GM19452 (cell line): Measurements from ENCODE around the gene OGFRL1.
A peak's percentile ranks its signal among the peaks of the same experiment; 100 is the strongest.

Experiments
- ATAC-seq: cut with Tn5 transposase; IDR thresholded peaks from one replicate; pipeline ENCODE4 v1.9.1; 2021; ENCODE audit not compliant: unreplicated experiment

Gene OGFRL1

DNA sequence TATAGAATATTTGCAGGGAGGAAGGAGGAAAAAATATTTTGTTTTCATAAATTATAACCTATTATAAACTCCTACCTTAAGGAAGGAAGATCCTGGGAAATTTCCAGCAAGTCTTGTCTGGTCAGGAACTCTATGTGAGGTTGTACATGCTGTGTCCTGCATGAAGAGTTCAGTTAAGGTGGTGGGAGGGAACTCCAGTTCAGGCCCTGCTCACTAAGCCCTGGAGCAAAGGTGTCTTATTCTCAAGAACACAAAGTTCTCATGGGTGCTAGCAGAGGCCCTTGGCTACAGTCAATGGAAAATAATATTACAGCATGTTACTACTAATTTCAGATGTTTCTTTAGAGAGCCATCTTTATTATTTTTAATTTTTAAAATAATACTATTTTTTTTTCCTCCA, 3.8 kb upstream of the OGFRL1 start:
- ATAC-seq, result no peak

DNA sequence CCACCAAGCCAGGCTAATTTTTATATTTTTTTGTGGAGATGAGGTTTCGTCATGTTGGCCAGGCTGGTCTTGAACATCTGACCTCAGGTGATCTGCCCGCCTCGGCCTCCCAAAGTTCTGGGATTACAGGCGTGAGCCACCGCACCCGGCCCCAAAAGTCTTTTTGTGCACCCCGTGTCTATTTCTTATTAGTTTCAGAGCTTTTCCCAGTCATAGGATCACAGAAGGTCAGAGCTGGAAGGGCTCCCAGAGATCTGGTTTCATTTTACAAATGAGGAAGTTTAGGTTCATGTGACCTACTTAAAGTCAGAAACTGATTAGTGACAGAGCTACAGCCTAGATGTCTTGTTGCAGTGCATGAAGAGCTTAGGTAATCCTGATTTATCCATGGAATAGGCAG, 1.6 kb upstream of the OGFRL1 start:
- ATAC-seq, result no peak

DNA sequence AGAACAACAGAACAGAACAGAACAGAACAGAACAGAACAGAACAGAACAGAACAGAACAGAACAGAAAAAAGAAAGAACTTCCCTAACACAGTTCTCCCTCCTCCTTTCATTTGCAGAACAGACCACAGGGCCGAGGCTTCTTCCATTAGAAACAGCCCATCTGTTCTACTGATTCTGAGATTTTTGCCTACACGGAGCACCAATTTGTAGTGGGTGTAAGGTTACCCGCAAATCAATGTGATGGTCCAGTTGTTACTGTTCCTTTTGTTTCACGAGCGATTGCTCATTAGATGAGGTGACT, 734 bp upstream of the OGFRL1 start:
- no peak for ATAC-seq

DNA sequence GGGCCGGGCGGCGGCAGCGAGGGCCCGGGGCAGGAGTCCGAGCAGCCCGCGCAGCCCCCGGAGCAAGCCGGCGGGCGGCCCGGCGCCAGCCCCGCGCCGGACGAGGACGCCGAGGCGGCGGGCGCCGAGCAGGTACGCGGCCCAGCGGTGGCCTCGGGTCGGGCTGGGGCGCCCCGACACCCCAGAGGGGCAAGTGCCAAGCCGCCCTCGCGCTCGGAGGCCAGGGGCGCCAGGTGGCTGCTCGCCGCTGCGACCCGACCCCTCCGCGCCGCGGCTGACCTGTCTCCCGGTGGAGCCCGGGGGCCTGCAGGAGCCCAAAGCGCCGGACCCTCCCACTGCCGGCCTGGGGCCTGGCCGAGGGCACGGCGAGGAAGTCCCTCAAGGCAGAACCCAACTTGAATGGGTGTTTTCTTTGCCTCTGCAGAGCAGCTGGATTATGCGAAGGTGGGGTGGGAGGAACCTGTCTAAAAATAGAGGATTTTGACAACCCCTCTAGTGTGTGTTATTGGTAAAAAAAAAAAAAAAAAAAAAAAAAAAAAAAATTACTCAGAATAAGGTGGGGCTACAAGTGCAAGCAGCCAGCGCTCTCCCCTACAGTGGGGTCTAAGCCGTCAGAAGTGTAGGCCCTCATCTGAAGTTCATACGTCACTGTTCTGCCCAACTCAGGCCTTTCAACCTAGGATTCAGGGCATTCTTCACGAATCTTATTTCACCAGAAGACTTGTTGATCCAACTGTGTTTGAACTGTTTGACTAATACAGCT, 609 bp downstream of the OGFRL1 start:
- peak; percentile 33 for ATAC-seq

DNA sequence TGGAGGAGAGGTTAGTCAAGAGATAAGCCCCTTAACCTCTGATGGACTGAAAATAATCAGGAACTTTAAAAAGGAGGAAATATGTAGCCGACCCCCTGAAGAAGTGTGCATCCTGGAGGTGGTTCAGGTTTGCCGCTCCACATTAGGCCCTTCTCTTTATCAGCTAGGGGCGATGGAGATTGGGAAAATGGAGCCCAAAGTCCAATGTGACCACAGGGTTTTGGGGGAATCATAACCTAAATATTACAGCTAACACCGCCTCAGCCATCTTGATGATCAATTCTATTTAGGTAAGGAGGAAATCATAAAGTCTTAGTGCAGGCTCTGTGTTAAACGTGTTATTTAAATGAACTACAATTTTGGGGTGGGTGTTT, 1.2 kb downstream of the OGFRL1 start:
- ATAC-seq, result no peak

DNA sequence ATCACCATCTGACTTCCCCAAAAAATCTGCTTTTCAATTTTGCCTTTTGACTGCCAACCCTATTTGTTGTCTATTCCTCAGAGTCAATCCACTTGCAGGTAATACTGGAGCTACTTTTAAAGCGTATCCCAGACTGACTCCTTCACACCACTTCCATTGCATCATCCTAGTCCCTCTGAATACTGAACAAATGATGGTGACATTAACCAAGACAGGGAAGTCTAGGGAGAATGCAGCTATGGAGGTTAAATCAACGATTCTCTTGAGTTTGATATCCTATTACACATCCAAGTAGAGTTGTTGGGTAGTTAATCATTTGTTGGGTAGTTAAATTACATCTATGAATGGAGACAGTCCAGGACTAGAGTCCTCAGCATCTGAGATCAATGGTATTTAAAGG, 2.0 kb downstream of the OGFRL1 start:
- ATAC-seq, result no peak

DNA sequence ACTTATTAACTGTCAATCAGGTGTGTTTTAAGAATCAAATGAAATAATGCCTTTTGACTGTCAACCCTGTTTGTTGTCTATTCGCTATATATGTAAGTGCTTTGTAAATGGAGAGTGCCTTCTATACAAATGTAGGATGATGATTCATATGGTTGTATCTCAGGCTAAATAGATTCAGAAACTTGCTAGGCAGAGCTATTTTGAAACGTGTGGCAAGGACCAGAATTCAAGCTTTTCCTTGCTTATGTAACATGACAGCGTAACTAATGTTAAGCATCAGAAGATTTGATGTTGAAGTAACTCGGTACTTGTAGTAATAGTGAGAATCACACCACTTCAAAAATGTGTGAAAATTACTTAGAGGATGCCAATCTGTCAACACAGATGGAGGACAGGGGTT, 3.4 kb downstream of the OGFRL1 start:
- ATAC-seq, result no peak

DNA sequence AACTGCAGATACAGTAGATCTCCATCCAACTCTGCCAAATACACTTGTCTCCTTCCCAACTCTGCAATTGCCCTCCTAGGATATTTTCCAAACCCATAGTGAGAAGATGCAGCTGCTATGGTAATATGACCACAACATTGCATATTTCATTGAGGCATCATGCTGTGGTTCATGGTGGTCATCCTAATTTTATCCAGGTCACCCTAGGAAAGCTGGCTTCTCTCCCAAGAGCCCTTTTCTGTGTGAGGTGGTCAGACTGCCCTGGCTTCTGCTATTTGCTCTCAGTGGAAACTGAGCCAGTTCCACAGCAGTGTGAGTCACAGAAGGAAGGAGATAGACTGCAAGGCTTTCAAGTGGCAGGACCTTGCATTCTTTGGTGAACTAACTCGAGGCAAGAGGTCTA, 5.5 kb downstream of the OGFRL1 start:
- ATAC-seq, result no peak

DNA sequence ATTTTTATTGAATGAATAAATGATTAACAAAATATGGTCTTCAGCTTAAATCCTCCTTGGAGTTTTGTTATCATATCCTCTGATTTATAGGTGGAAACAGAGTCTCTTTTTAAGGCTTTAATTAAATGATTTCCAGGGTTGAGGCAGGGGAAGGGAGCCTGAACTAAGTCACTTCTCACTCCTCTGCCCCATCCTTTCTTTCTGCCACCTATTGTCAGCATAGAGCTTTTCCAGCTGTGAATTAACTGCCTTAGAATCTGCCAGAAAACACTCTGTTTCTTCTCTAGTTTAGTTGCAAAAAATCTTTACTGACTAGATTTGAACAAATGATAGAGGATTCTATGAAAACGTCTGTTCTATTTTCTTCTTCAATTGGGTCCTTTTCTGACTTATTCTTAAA, 9.8 kb downstream of the OGFRL1 start:
- no peak for ATAC-seq

DNA sequence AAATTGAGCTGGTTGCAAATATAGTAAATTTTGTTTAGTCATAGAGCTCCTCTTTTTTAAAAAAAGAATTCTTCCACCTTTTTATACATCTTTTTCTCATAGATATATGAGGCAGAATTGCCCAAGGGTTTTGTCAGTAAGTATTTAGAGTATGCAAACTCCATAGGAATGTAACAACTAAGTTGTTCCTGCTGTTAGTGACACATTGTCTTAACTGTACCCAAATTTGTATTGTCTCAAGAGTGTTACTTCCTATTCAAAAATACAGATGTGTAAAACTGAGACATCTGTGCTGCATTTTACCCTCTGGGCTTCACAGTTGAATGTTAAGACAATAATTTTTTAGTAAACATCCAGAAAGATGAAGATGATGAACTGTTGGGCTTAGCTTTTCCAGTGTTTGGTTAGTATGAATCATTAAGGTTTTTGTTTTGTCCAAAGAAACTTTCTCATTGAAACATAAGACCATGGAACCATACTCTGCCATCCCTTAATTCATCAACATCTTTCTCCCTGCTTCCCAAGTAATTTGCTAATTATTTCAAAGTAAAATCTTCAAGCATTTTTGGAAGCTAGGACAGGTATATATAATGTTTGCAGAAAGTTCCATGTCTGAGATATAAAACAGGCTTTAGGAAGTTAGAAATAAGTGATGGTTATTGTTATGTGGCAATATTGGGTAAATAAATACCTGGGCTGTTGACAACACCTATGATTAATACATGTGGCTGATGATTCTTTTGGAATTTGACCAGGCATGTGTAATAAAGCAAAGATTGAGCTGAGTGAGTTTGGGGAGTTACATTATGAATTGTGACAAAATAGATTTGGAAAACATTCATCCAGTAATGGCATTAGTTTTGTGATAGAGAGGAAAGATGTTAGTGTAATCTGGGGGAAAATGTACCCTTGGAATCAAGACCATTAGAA, 11.2 kb downstream of the OGFRL1 start:
- no peak for ATAC-seq

DNA sequence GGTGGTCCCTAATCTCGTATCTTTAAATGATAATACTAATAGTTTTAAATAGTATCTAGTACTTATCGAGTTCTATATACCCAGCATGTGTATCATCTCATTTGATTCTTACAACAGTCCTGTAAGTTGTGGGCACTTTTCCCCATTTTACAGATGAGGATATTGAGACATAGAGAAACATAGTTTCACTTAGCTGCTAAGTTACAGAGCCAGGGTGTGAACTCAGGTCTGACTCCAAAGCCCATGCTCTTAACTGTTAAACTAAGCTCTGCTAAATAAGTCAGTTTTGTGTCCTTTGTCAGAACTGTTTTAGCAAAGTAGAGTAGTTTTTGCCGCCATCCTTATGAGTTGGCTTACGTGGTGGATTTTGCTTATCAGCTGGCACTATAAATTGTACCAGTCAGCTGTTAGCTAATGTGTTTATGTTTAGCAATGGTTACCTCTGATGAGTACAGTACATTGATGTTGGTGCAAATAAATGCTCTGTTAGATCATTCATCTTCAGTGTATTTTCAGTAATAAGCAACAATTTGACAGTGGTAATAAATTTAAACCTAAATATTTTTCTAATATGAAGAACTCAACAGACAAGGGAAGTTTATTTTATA, 12.1 kb downstream of the OGFRL1 start:
- no peak for ATAC-seq

DNA sequence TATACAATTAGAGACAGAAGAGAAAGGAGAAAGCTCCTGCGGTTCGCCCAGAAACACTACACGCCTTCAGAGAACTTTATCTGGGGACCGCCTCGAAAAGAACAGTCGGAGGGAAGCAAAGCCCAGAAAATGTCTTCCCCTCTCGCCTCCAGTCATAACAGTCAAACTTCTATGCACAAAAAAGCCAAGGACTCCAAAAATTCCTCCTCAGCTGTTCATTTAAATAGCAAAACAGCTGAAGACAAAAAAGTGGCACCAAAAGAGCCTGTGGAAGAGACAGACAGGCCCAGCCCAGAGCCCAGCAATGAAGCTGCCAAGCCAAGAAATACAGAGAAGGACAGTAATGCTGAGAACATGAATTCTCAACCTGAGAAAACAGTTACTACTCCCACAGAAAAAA, 12.9 kb downstream of the OGFRL1 start:
- ATAC-seq, result no peak

DNA sequence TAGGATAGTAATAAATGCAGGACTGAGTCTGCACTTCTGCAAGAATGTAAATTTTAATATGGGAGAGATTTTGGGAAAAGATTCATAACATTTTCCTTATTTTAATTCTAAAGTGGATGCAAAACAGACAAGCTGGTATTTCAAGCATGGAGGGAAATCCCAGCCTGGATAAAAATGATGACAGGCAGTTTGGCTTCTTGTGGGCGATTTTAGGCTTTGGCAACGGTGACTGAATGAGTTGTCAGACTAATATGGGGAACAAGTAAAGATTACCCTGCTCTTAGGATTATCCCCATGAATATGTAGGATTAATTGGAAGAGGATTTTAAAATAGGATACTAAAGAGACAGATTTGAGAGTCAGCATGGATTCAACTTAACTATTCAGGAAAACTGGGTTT, 21.0 kb downstream of the OGFRL1 start:
- ATAC-seq, result no peak

DNA sequence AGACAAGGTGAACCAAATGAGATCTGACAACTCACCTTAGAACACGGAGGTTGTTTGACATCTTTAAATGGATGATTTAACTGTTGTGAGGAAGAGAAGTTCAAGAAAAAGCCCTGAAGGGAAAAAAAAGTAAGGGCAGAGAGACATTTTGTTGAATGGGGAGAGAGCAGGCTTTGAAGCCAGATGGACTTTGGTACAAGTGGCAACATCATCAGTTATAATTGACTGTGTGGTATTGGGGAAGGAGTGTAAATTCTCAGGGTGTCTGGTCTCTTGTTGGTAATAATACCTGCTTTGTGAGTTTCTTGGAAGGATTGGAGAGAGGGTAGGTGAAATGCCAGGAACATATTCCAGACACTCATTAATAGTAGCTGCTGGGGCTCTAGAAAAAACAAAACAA, 21.6 kb downstream of the OGFRL1 start:
- ATAC-seq, result no peak

DNA sequence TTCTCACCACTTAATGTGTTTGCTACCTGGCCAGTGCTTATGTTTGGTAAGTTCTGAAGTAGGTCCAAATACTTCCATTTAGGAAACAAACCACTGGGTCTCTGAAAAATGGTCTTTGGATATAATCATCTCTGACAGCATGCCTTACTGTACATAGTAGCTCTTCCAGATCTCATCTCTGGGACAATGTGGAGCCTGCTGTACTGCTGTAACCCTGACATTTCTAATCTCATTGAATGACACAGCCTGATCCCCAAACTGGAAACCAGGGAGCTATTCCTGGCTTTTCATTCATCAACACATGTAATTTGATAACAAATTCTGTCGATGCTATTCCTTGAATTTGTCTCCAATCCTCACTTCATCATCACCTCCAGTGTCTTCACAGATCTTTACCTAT, 23.5 kb downstream of the OGFRL1 start:
- ATAC-seq, result no peak

DNA sequence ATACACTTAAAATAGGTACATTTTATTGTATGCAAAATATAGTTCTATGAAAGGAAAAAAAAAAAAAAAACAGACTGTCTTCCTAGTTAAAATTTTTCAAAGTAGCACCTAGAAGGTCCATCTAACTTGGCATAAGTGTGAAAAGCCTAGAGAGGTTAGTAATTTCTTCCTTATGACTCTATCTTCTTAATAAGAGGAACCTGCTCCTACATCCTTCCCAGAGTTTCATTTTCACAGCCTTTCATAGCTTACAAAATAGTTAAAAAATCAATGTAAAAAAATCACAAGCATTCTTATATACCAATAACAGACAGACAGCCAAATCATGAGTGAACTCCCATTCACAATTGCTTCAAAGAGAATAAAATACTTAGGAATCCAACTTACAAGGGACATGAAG, 28.8 kb downstream of the OGFRL1 start:
- no peak for ATAC-seq

DNA sequence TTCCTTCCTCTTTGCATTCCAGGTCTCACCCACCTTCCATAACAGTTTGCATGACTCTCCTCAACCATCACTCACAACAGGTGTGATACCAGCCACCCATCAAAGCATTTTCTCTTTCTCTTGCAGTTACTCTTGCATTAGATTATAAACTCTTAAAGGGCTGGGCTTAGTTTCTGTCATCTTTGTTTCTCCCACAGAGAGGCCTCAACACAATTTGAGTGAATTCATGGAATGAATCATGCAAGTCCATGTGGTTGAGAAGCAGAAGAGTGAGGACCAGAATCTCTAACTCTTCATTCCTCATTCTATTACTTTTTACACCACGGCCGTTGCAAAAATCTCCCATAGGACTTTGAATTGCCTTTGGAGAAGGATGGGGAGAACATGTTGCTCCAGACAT, 31.4 kb downstream of the OGFRL1 start:
- ATAC-seq, result no peak

DNA sequence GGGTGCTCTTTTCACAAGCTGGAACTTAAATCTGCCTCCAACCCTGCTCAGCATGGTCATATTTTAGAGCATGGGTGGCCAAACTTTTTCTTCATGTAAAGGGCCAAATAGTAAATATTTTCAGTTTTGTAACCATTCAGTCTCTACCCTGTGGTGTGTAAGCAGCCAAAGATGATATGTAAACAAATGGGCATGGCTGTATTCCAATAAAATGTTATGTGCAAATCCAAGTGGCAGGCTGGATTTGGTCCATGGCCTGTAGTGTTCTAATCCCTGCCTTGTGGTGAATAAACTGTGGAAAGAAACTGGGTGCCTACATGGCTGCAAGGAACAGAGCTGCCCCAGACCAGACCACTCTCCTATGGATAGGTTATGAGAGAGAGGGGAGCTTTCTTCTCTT, 32.7 kb downstream of the OGFRL1 start:
- no peak for ATAC-seq

DNA sequence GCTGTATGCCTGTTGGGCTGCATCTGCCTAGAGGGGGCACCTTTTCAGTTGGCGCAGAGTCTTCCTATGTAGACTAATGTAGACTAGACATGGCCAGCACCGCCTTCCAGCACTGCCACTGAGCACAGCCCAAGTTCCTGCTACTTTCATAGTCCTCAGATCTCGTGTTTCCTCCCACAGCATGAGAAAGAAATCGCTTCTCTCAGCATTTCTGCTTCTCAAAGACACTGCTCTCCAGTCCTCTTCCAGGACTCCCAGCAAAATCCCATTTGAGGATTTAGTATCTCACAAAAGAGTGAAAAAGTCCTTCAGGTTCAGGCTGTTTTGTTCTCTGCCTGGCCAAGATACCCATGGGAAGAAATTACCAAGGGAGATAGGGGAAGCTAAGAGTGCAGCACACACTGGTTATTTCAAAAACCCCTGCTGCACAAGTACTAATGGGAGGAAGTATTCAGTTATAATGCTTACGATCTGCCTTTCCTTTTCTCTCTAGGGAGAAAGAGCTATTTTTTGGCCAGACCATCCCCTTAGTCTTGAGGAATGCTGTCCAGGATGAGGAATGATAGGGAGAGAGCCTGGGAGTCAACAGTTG, 35.7 kb downstream of the OGFRL1 start:
- ATAC-seq, result no peak

DNA sequence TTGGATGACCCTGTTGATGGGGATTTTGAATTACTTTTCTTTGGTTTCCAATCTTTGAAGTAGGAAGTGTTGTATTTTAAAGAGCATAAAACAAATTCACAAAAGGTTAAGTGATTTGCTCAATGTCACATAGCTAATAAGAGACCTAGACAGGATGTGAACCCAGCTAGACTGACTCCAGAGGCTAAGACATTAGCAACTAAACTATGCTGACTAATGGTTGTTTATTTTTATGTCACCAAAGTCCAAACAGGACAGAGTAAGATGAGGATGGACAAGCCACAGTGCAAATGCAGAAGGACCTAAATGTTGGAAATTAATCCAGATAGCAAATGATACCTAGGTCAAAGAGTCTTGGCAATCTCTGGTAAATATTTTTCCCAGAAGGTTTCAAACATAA, 38.0 kb downstream of the OGFRL1 start:
- ATAC-seq, result no peak

DNA sequence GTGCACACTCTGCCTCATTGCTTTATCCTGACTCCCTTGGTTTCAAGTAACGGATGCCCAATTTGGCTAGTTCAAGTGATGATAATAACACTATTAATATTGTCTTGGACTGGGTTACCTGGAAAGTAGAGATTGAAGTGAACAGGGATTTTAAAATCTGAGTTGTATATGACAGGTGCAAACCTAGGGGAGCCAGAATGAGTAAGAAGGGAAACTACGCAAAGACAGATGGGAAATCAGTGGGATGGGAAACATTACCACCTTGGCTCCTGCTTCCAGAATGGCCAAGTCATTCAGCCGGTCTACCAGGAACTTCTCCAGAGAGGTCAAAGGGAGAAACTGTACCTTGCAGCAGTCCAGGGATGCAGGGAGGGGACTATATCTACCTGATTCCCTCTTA, 41.9 kb downstream of the OGFRL1 start:
- no peak for ATAC-seq

DNA sequence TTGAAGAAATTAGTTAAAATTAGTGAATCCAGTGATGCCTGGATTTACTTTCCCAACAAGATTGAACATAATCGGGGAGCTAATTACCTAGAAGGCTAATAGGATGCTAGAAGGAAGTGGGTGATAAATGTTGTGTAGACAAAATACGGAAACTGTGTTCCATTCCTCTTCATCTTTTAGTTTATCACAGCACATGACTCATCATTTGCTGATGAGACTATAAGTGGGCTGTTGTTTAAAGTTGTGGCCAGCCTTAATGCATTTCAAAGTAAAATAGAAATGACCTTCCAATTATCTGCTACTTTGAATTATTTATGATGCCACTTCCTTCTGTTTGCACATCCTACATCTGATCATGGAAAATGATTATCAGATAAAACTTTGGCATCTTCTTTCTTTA, 43.4 kb downstream of the OGFRL1 start:
- ATAC-seq, result no peak
